Kidney (tissue), 14 donors: Measurements from ENCODE around the gene CD19. TPM values are rescaled to one million over a fixed set of nuclear protein-coding genes. Genes with fewer than 3 reads are reported as not detected.

Experiments used
- DNase-seq, 5 donors: peaks; one replicate each; pipeline ENCODE4 v3.0.0-alpha.2; 2013 to 2020
- FAIRE-seq: peaks from 2 replicates; lab custom pipeline; 2012; peaks lifted over from hg19 to GRCh38; lab: Jason Lieb, UNC
- H3K27ac ChIP-seq, 2 donors: one replicate each; pipeline ENCODE4 v1.7.0; 2013; ENCODE audit warnings: low read depth in 2 of 2, low read length in 2 of 2, inconsistent platforms in 1 of 2
- H3K27me3 ChIP-seq: one replicate; pipeline ENCODE4 v1.7.1; 2013; ENCODE audit warnings: low read length, inconsistent platforms; ENCODE audit not compliant: control insufficient read depth, insufficient read depth
- H3K36me3 ChIP-seq, 3 donors: one replicate each; pipeline versions ENCODE4 v1.7.0 to v1.7.1; 2013; ENCODE audit warnings: low read length in 3 of 3, control low read depth in 1 of 3, inconsistent platforms in 1 of 3; ENCODE audit not compliant: insufficient read depth in 3 of 3, control insufficient read depth in 2 of 3
- H3K4me1 ChIP-seq, 3 donors: one replicate each; pipeline versions ENCODE4 v1.7.0 to v1.7.1; 2013; ENCODE audit warnings: low read length in 3 of 3, inconsistent platforms in 1 of 3, low read depth in 1 of 3; ENCODE audit not compliant: control insufficient read depth in 2 of 3, insufficient read depth in 2 of 3
- H3K4me3 ChIP-seq, 3 donors: one replicate each; pipeline versions ENCODE4 v1.7.0 to v1.8.1; 2013; ENCODE audit warnings: low read length in 3 of 3, control low read depth in 1 of 3, inconsistent platforms in 1 of 3
- H3K9ac ChIP-seq, 3 donors: one replicate each; pipeline versions ENCODE4 v1.7.0 to v1.7.1; 2013; ENCODE audit warnings: low read length in 3 of 3, control low read depth in 1 of 3, inconsistent platforms in 1 of 3
- H3K9me3 ChIP-seq, 3 donors: one replicate each; pipeline versions ENCODE4 v1.7.0 to v1.7.1; 2013; ENCODE audit warnings: low read length in 3 of 3, control low read depth in 1 of 3, inconsistent platforms in 1 of 3; ENCODE audit not compliant: control insufficient read depth in 2 of 3, insufficient read depth in 1 of 3
- CTCF ChIP-seq: IDR thresholded peaks from 3 replicates; pipeline ENCODE4 v1.5.1; 2012; ENCODE audit warnings: mild to moderate bottlenecking, moderate library complexity, borderline replicate concordance; ENCODE audit not compliant: insufficient read depth; ENCODE audit errors: extremely low read depth
- intact Hi-C: fragments of 100-400 bp; cut with DNase I; formaldehyde crosslinking; loops from one replicate; pipeline ENCODE4 v1.11.1; 2022
- polyA plus RNA-seq: library from polyadenylated mRNA; stranded (reverse); fragments of 350-450 nt; fragmentation: Illumina TruSeq; extraction: RNeasy Lipid Tissue Mini Kit (QIAGEN cat#74804); gene quantifications from one replicate; pipeline ENCODE4 v1.2.3, GENCODE V29; 2014; ENCODE audit warnings: low read depth, low replicate concordance; ENCODE audit not compliant: insufficient read depth
- total RNA-seq: library from RNA; stranded (reverse); fragmentation: NEBNext Ultra II Directional; extraction: Animal tissue kit (Norgen Biotek cat#: 25700); gene quantifications from one replicate; pipeline ENCODE4 v1.2.1, GENCODE V29; 2021
- donor health status: control.
- donor health status: control.
- donor health status: control.
- donor health status: control.
- donor health status: control.
- donor health status: DM: yes; HTN: yes; CAD: no.
- donor health status: Normal renal cell carcinoma (clear cell type).

CD19 gene
- total and polyA plus RNA-seq, 2 donors from 2014 or later, result 0.47 to 2.6 TPM

- DNase-seq, result peak in 1 of 5 donors; percentile 22
- Histone ChIP-seq H3K36me3 (peaks cover 0 to 8% (median 3%) of the 10 kb centered on the region in 3 donors), H3K9me3 (no peaks in the 10 kb centered on the region), H3K4me3 (peak overlapping the region; percentile 34 to 91 (median 56)), H3K9ac (peak overlapping the region in 1 of 3 donors; percentile 26), H3K4me1 (peaks cover 3 to 10% (median 5%) of the 10 kb centered on the region in 3 donors), H3K27me3 (no peaks in the 10 kb centered on the region), H3K27ac (peak overlapping the region; percentile 32 to 95)
- intact Hi-C loops, result no loop called here
- no peak for FAIRE-seq
- no peak for TF ChIP-seq CTCF
Observed at GRCh38 chr16:28923652-28924398, 7.9 kb upstream of the CD19 start.

- Histone ChIP-seq H3K4me1 (peaks cover 3 to 10% (median 5%) of the 10 kb centered on the region in 3 donors), H3K4me3 (peak overlapping the region; percentile 34 to 91 (median 56)), H3K9me3 (no peaks in the 10 kb centered on the region), H3K9ac (peak overlapping the region in 1 of 3 donors; percentile 26), H3K27me3 (no peaks in the 10 kb centered on the region), H3K36me3 (peaks cover 0 to 3% (median 0%) of the 10 kb centered on the region in 3 donors), H3K27ac (peak overlapping the region; percentile 95 to 96)
- no peak for TF ChIP-seq CTCF
- intact Hi-C loops, result no loop called here
- DNase-seq (no peak), FAIRE-seq (no peak)
Observed at GRCh38 chr16:28924399-28924761, 7.4 kb upstream of the CD19 start.

GRCh38 chr16:28924762-28925385 lies 6.9 kb upstream of the CD19 start, which contains the start of gene RABEP2:
TSS of gene RABEP2 (minus strand) at chr16:28925238. CDS start at chr16:28925163, 75 bp downstream.
- intact Hi-C loops, result no loop called here

More at GRCh38 chr16:28924762-28925385, 6.9 kb upstream of the CD19 start, which contains the start of gene RABEP2:
- TF ChIP-seq CTCF, result no peak
- no peaks in the 10 kb centered on the region for H3K27me3 ChIP-seq
- no peaks in the 10 kb centered on the region for H3K9me3 ChIP-seq
- peak within 1 kb of the TSS; percentile 70 to 85 (median 84) for H3K9ac ChIP-seq
- DNase-seq (peak; percentile 95 to 98 (median 96)), FAIRE-seq (no peak)
- H3K4me3 ChIP-seq, result peak within 1 kb of the TSS; percentile 87 to 92 (median 91)
- no peaks in the 10 kb centered on the region for H3K36me3 ChIP-seq
- peaks cover 3 to 10% (median 5%) of the 10 kb centered on the region in 3 donors for H3K4me1 ChIP-seq
- H3K27ac ChIP-seq, result peak within 1 kb of the TSS; percentile 95 to 96
